Stimulated activated memory B cell treated with anti-CD40 and anti-IgM and Interleukin-4, amounts not matched to agents 10 μg/mL and 1 μg/mL and 100 μg/mL, for 72 hours (primary cell): ENCODE data around the gene EIF4H.
"Not testable (repeated sequence)": the region's sequence is repeated elsewhere in the genome, so short reads cannot be mapped to it uniquely, and the experiment has no call there.

ENCODE experiments used
- ATAC-seq: fragments of 150-1000 bp; cut with Tn5 transposase; 2 replicates; pipeline ENCODE4 v1.10.0; 2021
- H3K27ac Mint-ChIP-seq: one replicate; pipeline ENCODE4 v1.8.0; 2022; ENCODE audit warnings: mild to moderate bottlenecking, mixed read lengths
- H3K27me3 Mint-ChIP-seq: one replicate; pipeline ENCODE4 v1.8.0; 2022; ENCODE audit warnings: mixed read lengths
- H3K36me3 Mint-ChIP-seq: one replicate; pipeline ENCODE4 v1.8.0; 2022; ENCODE audit warnings: mixed read lengths
- H3K4me1 Mint-ChIP-seq: one replicate; pipeline ENCODE4 v1.8.0; 2022; ENCODE audit warnings: mixed read lengths
- H3K4me3 Mint-ChIP-seq: one replicate; pipeline ENCODE4 v1.8.0; 2022; ENCODE audit warnings: mild to moderate bottlenecking, moderate library complexity, mixed read lengths
- H3K9me3 Mint-ChIP-seq: one replicate; pipeline ENCODE4 v1.8.0; 2022; ENCODE audit warnings: mixed read lengths

EIF4H gene

GRCh38 chr7:74185016-74185415, 10.9 kb downstream of the EIF4H start:
- H3K4me1 Mint-ChIP-seq = peaks cover 72% of the 10 kb centered on the region
- H3K27me3 Mint-ChIP-seq = no peaks in the 10 kb centered on the region
- H3K27ac Mint-ChIP-seq = peak overlapping the region; percentile 57
- H3K36me3 Mint-ChIP-seq = peaks cover 32% of the 10 kb centered on the region
- H3K4me3 Mint-ChIP-seq = no peak overlapping the region
- no peaks in the 10 kb centered on the region for H3K9me3 Mint-ChIP-seq
- no peak for ATAC-seq

- no peak for ATAC-seq
- no peaks in the 10 kb centered on the region for H3K27me3 Mint-ChIP-seq
- H3K9me3 Mint-ChIP-seq = no peaks in the 10 kb centered on the region
- peaks cover 67% of the 10 kb centered on the region for H3K4me1 Mint-ChIP-seq
- H3K36me3 Mint-ChIP-seq = peaks cover 37% of the 10 kb centered on the region
- no peak overlapping the region for H3K27ac Mint-ChIP-seq
- H3K4me3 Mint-ChIP-seq = no peak overlapping the region
These were observed 11.5 kb downstream of the EIF4H start for GRCh38 chr7:74185636-74186035.

GRCh38 chr7:74187915-74188675, 13.9 kb downstream of the EIF4H start:
- no peak overlapping the region for H3K27ac Mint-ChIP-seq
- H3K27me3 Mint-ChIP-seq = no peaks in the 10 kb centered on the region
- peaks cover 42% of the 10 kb centered on the region for H3K4me1 Mint-ChIP-seq
- peaks cover 30% of the 10 kb centered on the region for H3K36me3 Mint-ChIP-seq
- H3K4me3 Mint-ChIP-seq = no peak overlapping the region
- no peaks in the 10 kb centered on the region for H3K9me3 Mint-ChIP-seq
- no peak for ATAC-seq

GRCh38 chr7:74190259-74190658, 16.1 kb downstream of the EIF4H start:
- no peak overlapping the region for H3K27ac Mint-ChIP-seq
- peaks cover 48% of the 10 kb centered on the region for H3K36me3 Mint-ChIP-seq
- peaks cover 20% of the 10 kb centered on the region for H3K4me1 Mint-ChIP-seq
- H3K27me3 Mint-ChIP-seq = no peaks in the 10 kb centered on the region
- no peak for ATAC-seq
- H3K9me3 Mint-ChIP-seq = no peaks in the 10 kb centered on the region
- no peak overlapping the region for H3K4me3 Mint-ChIP-seq

- no peak for ATAC-seq
- Mint-ChIP-seq H3K36me3 (peaks cover 56% of the 10 kb centered on the region), H3K27me3 (no peaks in the 10 kb centered on the region), H3K4me1 (peaks cover 13% of the 10 kb centered on the region), H3K9me3 (no peaks in the 10 kb centered on the region), H3K27ac (no peak overlapping the region), H3K4me3 (no peak overlapping the region)
These were observed 17.1 kb downstream of the EIF4H start for GRCh38 chr7:74191231-74191630.

GRCh38 chr7:74193054-74193453, 18.9 kb downstream of the EIF4H start:
- ATAC-seq = no peak
- Mint-ChIP-seq H3K9me3 (no peaks in the 10 kb centered on the region), H3K4me3 (no peak overlapping the region), H3K27ac (no peak overlapping the region), H3K36me3 (peaks cover 56% of the 10 kb centered on the region), H3K4me1 (peaks cover 3% of the 10 kb centered on the region), H3K27me3 (no peaks in the 10 kb centered on the region)

- Mint-ChIP-seq H3K4me1 (no peaks in the 10 kb centered on the region), H3K9me3 (no peaks in the 10 kb centered on the region), H3K36me3 (peaks cover 47% of the 10 kb centered on the region), H3K27me3 (no peaks in the 10 kb centered on the region), H3K27ac (no peak overlapping the region), H3K4me3 (no peak overlapping the region)
- no peak for ATAC-seq
These were observed 19.8 kb downstream of the EIF4H start for GRCh38 chr7:74193913-74194312.

- no peaks in the 10 kb centered on the region for H3K27me3 Mint-ChIP-seq
- H3K4me1 Mint-ChIP-seq = no peaks in the 10 kb centered on the region
- peaks cover 46% of the 10 kb centered on the region for H3K36me3 Mint-ChIP-seq
- H3K27ac Mint-ChIP-seq = peak overlapping the region; percentile 12
- H3K4me3 Mint-ChIP-seq = no peak overlapping the region
- no peak for ATAC-seq
- H3K9me3 Mint-ChIP-seq = no peaks in the 10 kb centered on the region
These were observed 20.5 kb downstream of the EIF4H start for GRCh38 chr7:74194686-74195085.

GRCh38 chr7:74195139-74195860, 21.1 kb downstream of the EIF4H start:
- Mint-ChIP-seq H3K36me3 (peaks cover 40% of the 10 kb centered on the region), H3K27ac (peak overlapping the region; percentile 12)
- not testable (repeated sequence) for H3K27me3 Mint-ChIP-seq, H3K4me3 Mint-ChIP-seq, H3K4me1 Mint-ChIP-seq, ATAC-seq, H3K9me3 Mint-ChIP-seq

- not testable (repeated sequence) for H3K27me3 Mint-ChIP-seq, H3K4me1 Mint-ChIP-seq, H3K27ac Mint-ChIP-seq, H3K4me3 Mint-ChIP-seq, ATAC-seq, H3K9me3 Mint-ChIP-seq
- H3K36me3 Mint-ChIP-seq = peaks cover 38% of the 10 kb centered on the region
These were observed 22.0 kb downstream of the EIF4H start for GRCh38 chr7:74195968-74196654.

GRCh38 chr7:74197449-74198124, 23.4 kb downstream of the EIF4H start:
- Mint-ChIP-seq H3K4me1 (no peaks in the 10 kb centered on the region), H3K9me3 (no peaks in the 10 kb centered on the region), H3K36me3 (peaks cover 38% of the 10 kb centered on the region), H3K27ac (no peak overlapping the region), H3K4me3 (no peak overlapping the region), H3K27me3 (no peaks in the 10 kb centered on the region)
- ATAC-seq = no peak

GRCh38 chr7:74199551-74200355, 25.6 kb downstream of the EIF4H start:
- Mint-ChIP-seq H3K9me3 (no peaks in the 10 kb centered on the region), H3K27me3 (no peaks in the 10 kb centered on the region), H3K36me3 (peaks cover 21% of the 10 kb centered on the region), H3K27ac (no peak overlapping the region), H3K4me3 (no peak overlapping the region), H3K4me1 (peaks cover 17% of the 10 kb centered on the region)
- ATAC-seq = no peak

GRCh38 chr7:74202841-74203556, 28.8 kb downstream of the EIF4H start:
- peak; percentile 35 for ATAC-seq
- Mint-ChIP-seq H3K27ac (peak overlapping the region; percentile 47), H3K4me3 (no peak overlapping the region), H3K4me1 (peaks cover 47% of the 10 kb centered on the region), H3K36me3 (no peaks in the 10 kb centered on the region), H3K27me3 (no peaks in the 10 kb centered on the region), H3K9me3 (no peaks in the 10 kb centered on the region)
